Caco-2 (cell line): ENCODE measurements around the gene FOXC1. TPM values are rescaled to one million over a fixed set of nuclear protein-coding genes. Genes with fewer than 3 reads are reported as not detected.

Source experiments
- BruUV-seq: library from RNA; stranded (reverse); fragments of 400-500 nt; replicated peaks from 2 replicates; lab custom pipeline; 2021; lab: Mats Ljungman, UMichigan
- CTCF ChIA-PET: fragments of 300-600 bp; sonication (Branson Sonifier 250); formaldehyde crosslinking; loops from one replicate; lab custom pipeline; 2022; ENCODE audit warnings: antibody characterized with exemption; lab: Charles Lee
- POLR2A ChIA-PET: fragments of 300-600 bp; sonication (Branson Sonifier 250); formaldehyde crosslinking; loops from one replicate; lab custom pipeline; 2022; ENCODE audit warnings: antibody characterized with exemption; lab: Charles Lee
- DNase-seq, 2 experiments: peaks; one replicate each; pipeline versions ENCODE4 v3.0.0 to v3.0.0-alpha.2; 2020 to 2022
- H3K27me3 ChIP-seq: replicated peaks from 2 replicates; pipeline ENCODE4 v1.6.0; 2011; ENCODE audit warnings: low read length; ENCODE audit not compliant: control insufficient read depth, insufficient read depth
- H3K36me3 ChIP-seq: 2 replicates; pipeline ENCODE4 v1.5.1; 2011; ENCODE audit warnings: low read length; ENCODE audit not compliant: control insufficient read depth, insufficient read depth
- H3K4me1 ChIP-seq: fragments of 250-450 bp; sonication (Bioruptor Pico); 2 replicates; pipeline ENCODE4 v1.5.1; 2020; ENCODE audit warnings: mild to moderate bottlenecking
- H3K4me3 ChIP-seq: 2 replicates; pipeline ENCODE4 v1.5.1; 2011; ENCODE audit warnings: low read depth, mild to moderate bottlenecking, control low read depth, low read length
- H3K9me3 ChIP-seq: fragments of 250-450 bp; sonication (Bioruptor Pico); 2 replicates; pipeline ENCODE4 v1.5.1; 2020; ENCODE audit warnings: mild to moderate bottlenecking, moderate library complexity
- H3K27ac Mint-ChIP-seq: one replicate; pipeline ENCODE4 v1.8.0; 2022; ENCODE audit warnings: mixed read lengths; ENCODE audit not compliant: unreplicated experiment
- H3K27me3 Mint-ChIP-seq: one replicate; pipeline ENCODE4 v1.8.0; 2022; ENCODE audit warnings: mixed read lengths; ENCODE audit not compliant: insufficient read depth, unreplicated experiment
- H3K36me3 Mint-ChIP-seq: one replicate; pipeline ENCODE4 v1.8.0; 2022; ENCODE audit warnings: mild to moderate bottlenecking, mixed read lengths; ENCODE audit not compliant: insufficient read depth, unreplicated experiment
- H3K4me1 Mint-ChIP-seq: one replicate; pipeline ENCODE4 v1.8.0; 2022; ENCODE audit warnings: low read depth, mixed read lengths; ENCODE audit not compliant: unreplicated experiment
- H3K4me3 Mint-ChIP-seq: one replicate; pipeline ENCODE4 v1.8.0; 2022; ENCODE audit warnings: mild to moderate bottlenecking, moderate library complexity, mixed read lengths; ENCODE audit not compliant: unreplicated experiment
- H3K9me3 Mint-ChIP-seq: one replicate; pipeline ENCODE4 v1.8.0; 2022; ENCODE audit warnings: mixed read lengths; ENCODE audit not compliant: unreplicated experiment
- intact Hi-C: fragments of 100-400 bp; cut with micrococcal nuclease; formaldehyde crosslinking; loops from one replicate; pipeline ENCODE4 v1.10.0; 2022; ENCODE audit not compliant: unreplicated experiment
- total RNA-seq: library from RNA; stranded (reverse); gene quantifications from 2 replicates; pipeline ENCODE4 v1.2.3, GENCODE V29; 2022
- TF ChIP-seq, protein P1 (sequence below), 2 experiments: fragments of 200-600 bp in 1 of 2; IDR thresholded peaks; 1 replicate in 1 of 2; 2 replicates in 1 of 2; pipeline versions ENCODE4 v1.5.1 to v1.8.0; 2011 to 2022; ENCODE audit warnings: antibody characterized with exemption in 1 of 2, control low read depth in 1 of 2, inconsistent platforms in 1 of 2, low read depth in 1 of 2, low read length in 1 of 2, mild to moderate bottlenecking in 1 of 2, moderate library complexity in 1 of 2; ENCODE audit not compliant: insufficient read depth in 1 of 2, severe bottlenecking in 1 of 2, unreplicated experiment in 1 of 2

Gene FOXC1
- total RNA-seq, 1 experiment from 2014 or later = 6.8 TPM

DNA sequence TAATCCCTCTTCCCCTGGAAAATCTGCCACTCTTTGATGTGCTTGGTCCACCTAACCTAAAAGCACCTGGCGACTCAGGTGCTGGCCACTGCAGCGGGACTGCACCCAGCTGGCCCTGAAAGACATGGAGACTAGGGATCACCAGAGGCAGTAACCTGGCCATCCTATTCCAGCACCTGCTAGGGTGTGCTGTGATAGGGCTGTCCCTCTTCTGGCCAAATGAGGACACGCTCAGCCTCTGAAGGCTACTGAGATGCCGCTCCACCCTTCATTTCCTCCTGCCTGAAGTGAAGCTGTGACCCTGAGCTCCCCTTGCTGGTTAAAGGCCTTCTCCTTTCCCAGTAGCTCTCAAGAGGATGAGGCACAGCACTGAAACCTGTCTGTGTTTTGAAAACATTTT is 24.4 kb downstream of the FOXC1 start:
- intact Hi-C loops = no loop called here
- H3K9me3 ChIP-seq = no peaks in the 10 kb centered on the region
- ChIA-PET POLR2A (no interaction called here), CTCF (no interaction called here)
- peaks cover 8% of the 10 kb centered on the region for H3K4me1 Mint-ChIP-seq
- no peaks in the 10 kb centered on the region for H3K36me3 Mint-ChIP-seq
- no peak overlapping the region for H3K27ac Mint-ChIP-seq
- H3K9me3 Mint-ChIP-seq = no peaks in the 10 kb centered on the region
- no peak overlapping the region for H3K4me3 ChIP-seq
- H3K4me3 Mint-ChIP-seq = no peak overlapping the region
- H3K4me1 ChIP-seq = peaks cover 34% of the 10 kb centered on the region
- DNase-seq = peak in 1 of 2 experiments; percentile 25
- BruUV-seq = no TSS peak
- TF ChIP-seq, protein P1, sequence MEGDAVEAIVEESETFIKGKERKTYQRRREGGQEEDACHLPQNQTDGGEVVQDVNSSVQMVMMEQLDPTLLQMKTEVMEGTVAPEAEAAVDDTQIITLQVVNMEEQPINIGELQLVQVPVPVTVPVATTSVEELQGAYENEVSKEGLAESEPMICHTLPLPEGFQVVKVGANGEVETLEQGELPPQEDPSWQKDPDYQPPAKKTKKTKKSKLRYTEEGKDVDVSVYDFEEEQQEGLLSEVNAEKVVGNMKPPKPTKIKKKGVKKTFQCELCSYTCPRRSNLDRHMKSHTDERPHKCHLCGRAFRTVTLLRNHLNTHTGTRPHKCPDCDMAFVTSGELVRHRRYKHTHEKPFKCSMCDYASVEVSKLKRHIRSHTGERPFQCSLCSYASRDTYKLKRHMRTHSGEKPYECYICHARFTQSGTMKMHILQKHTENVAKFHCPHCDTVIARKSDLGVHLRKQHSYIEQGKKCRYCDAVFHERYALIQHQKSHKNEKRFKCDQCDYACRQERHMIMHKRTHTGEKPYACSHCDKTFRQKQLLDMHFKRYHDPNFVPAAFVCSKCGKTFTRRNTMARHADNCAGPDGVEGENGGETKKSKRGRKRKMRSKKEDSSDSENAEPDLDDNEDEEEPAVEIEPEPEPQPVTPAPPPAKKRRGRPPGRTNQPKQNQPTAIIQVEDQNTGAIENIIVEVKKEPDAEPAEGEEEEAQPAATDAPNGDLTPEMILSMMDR (IDR thresholded peaks at IDR 0.05; ENCODE audit: insufficient read depth in 1 of 2, low read depth in 1 of 2, low read length in 1 of 2, severe bottlenecking in 1 of 2, unreplicated experiment in 1 of 2) = no peak
- no peaks in the 10 kb centered on the region for H3K27me3 Mint-ChIP-seq
- H3K27me3 ChIP-seq = no peaks in the 10 kb centered on the region
- H3K36me3 ChIP-seq = no peaks in the 10 kb centered on the region

DNA sequence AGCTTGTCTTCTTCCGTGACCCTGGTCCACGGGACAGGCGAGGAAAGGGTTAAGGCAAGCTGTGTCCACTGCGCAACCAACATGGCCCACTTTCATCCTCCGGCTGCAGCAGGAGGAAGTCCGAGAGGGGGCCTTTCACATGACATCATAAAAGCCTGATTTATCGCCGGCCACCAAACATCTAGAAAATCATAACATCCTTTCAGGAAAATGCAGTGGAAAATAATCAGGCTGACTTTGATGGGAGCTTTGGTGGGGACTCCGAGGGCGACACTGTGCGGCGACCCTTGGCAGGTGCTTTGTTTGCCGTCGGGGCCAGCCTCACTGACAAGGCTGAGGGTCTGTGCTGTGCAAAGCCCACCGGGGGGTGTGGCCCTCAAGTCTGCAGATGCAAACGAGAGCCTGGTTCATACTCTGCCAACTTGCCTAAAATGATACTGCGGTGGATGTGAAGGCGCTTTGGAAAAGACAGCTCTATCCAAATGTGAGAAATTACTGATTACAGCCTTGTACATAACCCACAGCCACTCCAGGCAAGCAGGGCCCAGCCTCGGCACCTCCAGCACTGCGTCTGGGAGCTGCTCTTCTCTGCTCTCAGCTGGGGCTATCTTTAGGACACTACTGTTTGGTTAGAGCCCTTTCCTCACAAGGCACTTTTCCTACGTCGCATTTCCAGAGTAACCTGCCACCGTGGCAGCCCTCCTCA is 25.7 kb downstream of the FOXC1 start:
- Mint-ChIP-seq H3K4me3 (no peak overlapping the region), H3K27ac (no peak overlapping the region), H3K9me3 (no peaks in the 10 kb centered on the region), H3K36me3 (no peaks in the 10 kb centered on the region), H3K4me1 (peaks cover 8% of the 10 kb centered on the region), H3K27me3 (no peaks in the 10 kb centered on the region)
- Histone ChIP-seq H3K36me3 (no peaks in the 10 kb centered on the region), H3K4me1 (peaks cover 30% of the 10 kb centered on the region), H3K4me3 (no peak overlapping the region), H3K9me3 (no peaks in the 10 kb centered on the region), H3K27me3 (no peaks in the 10 kb centered on the region)
- intact Hi-C loops = no loop called here
- TF ChIP-seq, protein P1 (IDR thresholded peaks at IDR 0.05; ENCODE audit: insufficient read depth in 1 of 2, low read depth in 1 of 2, low read length in 1 of 2, severe bottlenecking in 1 of 2, unreplicated experiment in 1 of 2) = no peak
- no TSS peak for BruUV-seq
- no peak for DNase-seq
- CTCF ChIA-PET = no interaction called here
- POLR2A ChIA-PET = no interaction called here

DNA sequence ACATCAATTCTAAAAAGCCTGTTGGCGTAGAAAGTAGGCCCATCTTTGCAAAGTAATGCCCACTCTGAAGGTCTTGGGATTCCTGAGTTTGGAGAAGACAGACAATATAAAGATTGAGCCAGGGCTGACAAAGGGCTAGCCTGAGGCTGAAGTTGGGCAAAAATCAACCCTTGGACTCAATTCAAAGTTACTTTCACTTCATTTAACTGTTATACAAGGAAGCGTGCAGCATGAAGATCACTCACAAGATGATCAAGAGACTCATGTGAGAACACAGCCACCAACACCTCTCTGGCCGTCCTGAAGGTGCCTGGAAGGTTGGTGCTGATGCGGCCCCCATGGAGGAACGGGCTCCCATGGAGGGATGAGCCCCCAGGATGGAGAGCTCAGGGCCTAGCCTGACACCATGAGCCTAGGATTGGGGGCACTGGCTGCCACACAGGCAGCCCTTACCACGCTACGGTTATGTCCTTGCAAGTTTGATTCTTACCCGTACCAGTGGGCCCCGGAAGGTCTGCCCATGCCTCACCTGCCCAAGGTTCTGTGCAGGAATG is 26.6 kb downstream of the FOXC1 start:
- ChIA-PET POLR2A (no interaction called here), CTCF (no interaction called here)
- TF ChIP-seq, protein P1 (IDR thresholded peaks at IDR 0.05; ENCODE audit: insufficient read depth in 1 of 2, low read depth in 1 of 2, low read length in 1 of 2, severe bottlenecking in 1 of 2, unreplicated experiment in 1 of 2) = no peak
- peaks cover 3% of the 10 kb centered on the region for H3K36me3 Mint-ChIP-seq
- peak overlapping the region; percentile 25 for H3K27ac Mint-ChIP-seq
- Histone ChIP-seq H3K4me3 (no peak overlapping the region), H3K36me3 (no peaks in the 10 kb centered on the region), H3K9me3 (no peaks in the 10 kb centered on the region), H3K4me1 (peaks cover 30% of the 10 kb centered on the region), H3K27me3 (no peaks in the 10 kb centered on the region)
- H3K27me3 Mint-ChIP-seq = no peaks in the 10 kb centered on the region
- DNase-seq = no peak
- H3K9me3 Mint-ChIP-seq = no peaks in the 10 kb centered on the region
- H3K4me1 Mint-ChIP-seq = peaks cover 11% of the 10 kb centered on the region
- intact Hi-C loops = no loop called here
- no TSS peak for BruUV-seq
- no peak overlapping the region for H3K4me3 Mint-ChIP-seq
